ENCODE data around the gene TMC1.

The TMC1 gene

GRCh38 chr9:72635197-72635596 lies 113.8 kb downstream of the TMC1 start:
- Mint-ChIP-seq H3K9me3 (peaks cover 0 to 6% of the 10 kb centered on the region in 2 donors), H3K36me3 (no peaks in the 10 kb centered on the region), H3K4me3 (no peak overlapping the region), H3K27me3 (peaks cover 0 to 6% of the 10 kb centered on the region in 2 donors), H3K4me1 (peaks cover 0 to 2% of the 10 kb centered on the region in 2 donors), H3K27ac (no peak overlapping the region)
- DNase-seq (peak; percentile 5), ATAC-seq (replicated peaks) (peak; percentile 70 to 86)

DNA sequence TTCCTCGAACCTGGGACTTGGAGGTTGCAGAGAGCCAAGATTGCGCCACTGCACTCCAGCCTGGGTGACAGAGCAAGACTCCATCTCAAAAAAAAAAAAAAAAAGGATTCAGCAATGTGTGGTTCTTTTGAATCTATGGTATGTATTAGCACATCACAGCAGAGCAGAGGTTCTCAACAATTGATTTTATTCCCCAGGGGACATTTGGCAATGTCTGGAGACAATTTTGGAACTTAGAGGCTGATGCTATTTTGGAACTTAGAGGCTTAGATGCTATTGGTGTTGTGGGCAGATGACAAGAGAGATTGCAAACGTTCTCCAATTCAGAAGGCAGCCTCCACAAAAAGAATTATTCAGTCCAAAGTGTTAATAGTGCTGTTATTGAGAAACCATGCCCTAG lies 115.2 kb downstream of the TMC1 start:
- Mint-ChIP-seq H3K27me3 (peaks cover 0 to 6% of the 10 kb centered on the region in 2 donors), H3K4me3 (no peak overlapping the region), H3K36me3 (no peaks in the 10 kb centered on the region), H3K27ac (no peak overlapping the region), H3K4me1 (peaks cover 0 to 2% of the 10 kb centered on the region in 2 donors), H3K9me3 (peaks cover 0 to 6% of the 10 kb centered on the region in 2 donors)
- DNase-seq (no peak), ATAC-seq (replicated peaks) (no peak)

GRCh38 chr9:72643651-72644050 lies 122.2 kb downstream of the TMC1 start:
- Mint-ChIP-seq H3K27ac (no peak overlapping the region), H3K9me3 (no peaks in the 10 kb centered on the region), H3K4me3 (no peak overlapping the region), H3K36me3 (no peaks in the 10 kb centered on the region), H3K27me3 (peaks cover 0 to 6% of the 10 kb centered on the region in 2 donors), H3K4me1 (peaks cover 4 to 12% of the 10 kb centered on the region in 2 donors)
- ATAC-seq (replicated peaks) (no peak), DNase-seq (no peak)

DNA sequence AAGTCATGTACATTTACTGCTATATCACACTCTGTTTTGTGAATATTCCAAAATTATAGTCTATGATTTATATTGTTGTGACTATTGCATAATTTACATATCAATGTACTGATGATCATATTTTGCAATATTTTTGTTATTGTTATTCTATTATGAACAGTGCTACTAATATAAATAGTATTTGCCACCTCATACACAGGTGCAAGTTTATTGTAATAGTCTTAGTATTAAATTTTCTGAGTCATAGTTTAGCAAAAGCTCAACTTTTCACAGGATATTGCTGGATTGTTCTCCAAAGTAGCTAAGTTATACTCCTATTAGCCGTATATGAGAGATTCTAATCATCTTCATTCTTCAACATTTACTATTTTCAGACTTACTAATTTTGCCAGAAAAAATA lies 124.7 kb downstream of the TMC1 start:
- H3K4me3 Mint-ChIP-seq: no peak overlapping the region
- peaks cover 10 to 21% of the 10 kb centered on the region in 2 donors for H3K4me1 Mint-ChIP-seq
- H3K9me3 Mint-ChIP-seq: no peaks in the 10 kb centered on the region
- no peak overlapping the region for H3K27ac Mint-ChIP-seq
- no peak for ATAC-seq (replicated peaks)
- H3K36me3 Mint-ChIP-seq: no peaks in the 10 kb centered on the region
- H3K27me3 Mint-ChIP-seq: peaks cover 0 to 6% of the 10 kb centered on the region in 2 donors
- DNase-seq: no peak

DNA sequence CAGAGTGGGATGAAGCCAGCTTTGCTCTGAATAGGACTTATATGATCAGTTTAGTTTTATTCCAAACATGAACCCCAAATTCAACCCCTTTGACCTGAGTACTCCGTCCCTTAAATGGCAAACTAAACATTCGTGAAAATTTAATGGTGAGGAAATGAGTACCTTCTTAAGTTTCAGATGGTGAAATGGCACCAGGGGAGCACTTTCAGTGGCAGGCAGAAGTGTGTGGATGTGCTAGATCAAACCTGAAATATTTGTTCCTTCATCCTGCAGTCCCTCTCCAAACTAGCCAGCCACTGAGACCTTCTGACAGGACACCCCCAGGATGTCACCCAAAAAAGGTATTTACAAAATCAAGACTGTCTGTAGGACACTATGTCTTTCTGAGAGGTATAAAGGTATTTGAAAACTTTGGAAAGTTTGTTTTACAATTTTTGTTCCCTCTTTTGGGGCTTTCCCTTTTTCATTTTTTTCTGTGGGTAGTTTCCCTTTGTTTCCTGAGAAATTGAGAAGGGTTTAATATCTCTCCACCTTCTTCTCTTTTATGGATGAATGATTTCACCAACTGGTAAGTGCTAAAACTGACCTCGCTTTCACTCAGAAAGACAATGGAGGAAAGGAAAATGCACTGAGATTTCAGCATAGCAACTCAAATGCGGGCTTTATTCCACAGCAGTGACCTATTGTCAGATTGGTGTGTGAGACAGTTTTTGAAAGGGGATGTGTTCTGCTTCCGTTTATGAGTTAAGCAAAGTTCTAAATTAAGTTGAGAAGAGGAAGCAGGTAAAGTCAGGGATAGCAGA lies 127.1 kb downstream of the TMC1 start:
- DNase-seq (no peak), ATAC-seq (replicated peaks) (peak; percentile 78 to 79)
- H3K27ac Mint-ChIP-seq: peak overlapping the region; percentile 32
- no peaks in the 10 kb centered on the region for H3K9me3 Mint-ChIP-seq
- no peaks in the 10 kb centered on the region for H3K36me3 Mint-ChIP-seq
- H3K27me3 Mint-ChIP-seq: peaks cover 0 to 13% of the 10 kb centered on the region in 2 donors
- H3K4me1 Mint-ChIP-seq: peaks cover 10 to 21% of the 10 kb centered on the region in 2 donors
- H3K4me3 Mint-ChIP-seq: peak overlapping the region; percentile 0 to 41

DNA sequence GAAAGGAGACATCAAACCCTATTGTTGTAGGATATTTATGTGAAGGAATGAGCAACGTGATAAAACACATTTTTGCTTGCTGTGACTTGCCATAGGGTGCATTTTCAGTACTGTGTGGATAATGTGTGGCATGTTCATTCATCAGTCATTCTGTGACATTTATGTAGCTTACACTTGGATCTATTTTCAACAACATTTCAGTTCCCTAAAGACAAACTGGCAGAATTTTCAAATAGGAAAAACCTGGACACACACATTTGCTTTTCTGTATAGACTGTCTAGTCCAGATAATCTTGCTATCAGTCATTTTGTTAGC lies 127.7 kb downstream of the TMC1 start:
- ATAC-seq (replicated peaks) (peak; percentile 43 to 47), DNase-seq (no peak)
- H3K9me3 Mint-ChIP-seq: no peaks in the 10 kb centered on the region
- peak overlapping the region; percentile 0 to 41 for H3K4me3 Mint-ChIP-seq
- H3K27ac Mint-ChIP-seq: no peak overlapping the region
- peaks cover 0 to 13% of the 10 kb centered on the region in 2 donors for H3K27me3 Mint-ChIP-seq
- H3K36me3 Mint-ChIP-seq: no peaks in the 10 kb centered on the region
- peaks cover 10 to 21% of the 10 kb centered on the region in 2 donors for H3K4me1 Mint-ChIP-seq

DNA sequence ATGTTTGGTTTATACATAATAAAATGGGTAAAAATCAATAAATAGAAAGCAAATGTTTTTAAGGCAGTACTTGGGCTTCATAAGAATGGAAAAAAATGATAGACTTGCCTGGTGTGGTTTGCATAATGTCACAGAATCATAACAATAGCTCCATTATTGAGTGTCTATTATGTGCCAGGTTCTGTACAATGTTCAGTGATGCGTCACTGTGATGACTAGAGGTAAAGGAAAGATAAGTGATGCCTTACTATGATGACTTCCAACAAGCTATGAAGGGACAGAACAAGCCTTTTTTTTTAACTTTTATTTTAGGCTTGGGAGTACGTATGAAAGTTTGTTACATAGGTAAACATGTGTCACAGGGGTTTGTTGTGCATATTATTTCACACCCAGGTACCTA lies 128.8 kb downstream of the TMC1 start:
- DNase-seq (no peak), ATAC-seq (replicated peaks) (no peak)
- H3K4me3 Mint-ChIP-seq: no peak overlapping the region
- peaks cover 10 to 21% of the 10 kb centered on the region in 2 donors for H3K4me1 Mint-ChIP-seq
- no peaks in the 10 kb centered on the region for H3K36me3 Mint-ChIP-seq
- H3K9me3 Mint-ChIP-seq: peaks cover 0 to 2% of the 10 kb centered on the region in 2 donors
- H3K27ac Mint-ChIP-seq: no peak overlapping the region
- H3K27me3 Mint-ChIP-seq: peaks cover 0 to 13% of the 10 kb centered on the region in 2 donors

DNA sequence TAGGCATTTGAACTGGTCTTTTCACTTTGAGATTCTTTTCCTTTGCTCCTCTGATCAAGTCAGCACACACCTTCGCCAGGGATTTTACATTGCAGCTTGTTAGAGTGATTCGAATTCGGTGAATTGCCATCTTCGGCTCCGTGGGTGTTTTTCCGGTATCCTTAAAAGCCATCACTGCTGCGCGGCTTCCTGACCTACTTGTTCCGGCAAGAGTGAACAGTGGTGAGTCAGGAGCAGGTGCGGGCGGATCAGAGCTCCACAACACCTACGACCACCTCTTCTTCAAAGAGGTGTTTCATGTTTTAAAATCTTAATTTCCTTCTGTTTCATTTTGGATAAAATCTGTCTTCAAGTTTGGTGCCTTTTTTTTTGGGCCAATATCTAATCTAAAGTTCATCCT lies 134.6 kb downstream of the TMC1 start:
- peaks cover 11 to 18% of the 10 kb centered on the region in 2 donors for H3K27me3 Mint-ChIP-seq
- no peak overlapping the region for H3K27ac Mint-ChIP-seq
- ATAC-seq (replicated peaks): no peak
- H3K36me3 Mint-ChIP-seq: no peaks in the 10 kb centered on the region
- H3K4me1 Mint-ChIP-seq: no peaks in the 10 kb centered on the region
- no peak for DNase-seq
- H3K9me3 Mint-ChIP-seq: peaks cover 0 to 4% of the 10 kb centered on the region in 2 donors
- no peak overlapping the region for H3K4me3 Mint-ChIP-seq

DNA sequence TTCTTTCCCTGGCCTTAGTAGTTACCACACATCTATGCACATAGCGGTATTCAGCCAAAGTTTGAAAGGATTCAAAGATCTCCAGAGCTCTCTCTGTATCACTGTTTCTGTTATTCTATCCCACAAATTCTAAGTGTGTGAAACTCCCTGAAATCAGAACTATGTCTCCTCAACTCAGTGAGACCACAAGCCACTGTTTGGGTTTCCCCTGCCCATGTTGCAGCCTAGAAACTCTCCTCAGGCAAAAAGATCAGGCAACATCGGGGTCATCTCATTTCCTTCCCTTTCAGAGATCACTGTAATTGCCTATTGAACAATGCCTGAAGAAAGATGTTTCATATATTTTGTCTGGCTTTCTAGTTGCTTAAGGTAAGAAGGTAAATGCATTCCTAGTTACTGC lies 135.6 kb downstream of the TMC1 start:
- H3K36me3 Mint-ChIP-seq: no peaks in the 10 kb centered on the region
- no peak overlapping the region for H3K4me3 Mint-ChIP-seq
- ATAC-seq (replicated peaks) (no peak), DNase-seq (no peak)
- no peaks in the 10 kb centered on the region for H3K4me1 Mint-ChIP-seq
- peaks cover 0 to 4% of the 10 kb centered on the region in 2 donors for H3K9me3 Mint-ChIP-seq
- peaks cover 9 to 11% of the 10 kb centered on the region in 2 donors for H3K27me3 Mint-ChIP-seq
- H3K27ac Mint-ChIP-seq: no peak overlapping the region

DNA sequence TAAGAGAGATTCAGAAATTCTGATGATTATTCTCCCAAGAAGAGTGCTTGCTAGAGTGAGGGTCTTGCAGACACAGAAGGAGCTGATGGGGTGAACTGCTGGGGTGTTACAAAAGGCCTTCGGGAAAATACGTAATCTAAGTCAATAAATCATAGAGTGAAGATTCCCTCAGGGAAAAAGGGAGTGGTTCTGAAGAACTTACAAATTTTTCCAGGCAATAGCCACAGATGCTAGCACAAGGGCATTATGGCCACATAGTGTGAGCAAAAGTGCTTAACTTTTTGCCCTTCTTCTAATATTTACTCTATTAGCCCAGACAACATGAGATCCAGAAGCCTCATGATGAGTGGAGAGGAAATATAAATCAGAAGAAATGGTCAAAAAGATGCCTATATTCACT lies 137.3 kb downstream of the TMC1 start:
- H3K9me3 Mint-ChIP-seq: peaks cover 0 to 4% of the 10 kb centered on the region in 2 donors

GRCh38 chr9:72661401-72662135 lies 140.2 kb downstream of the TMC1 start:
- peaks cover 8 to 11% of the 10 kb centered on the region in 2 donors for H3K27me3 Mint-ChIP-seq
- H3K9me3 Mint-ChIP-seq: peaks cover 2 to 4% of the 10 kb centered on the region in 2 donors
- H3K36me3 Mint-ChIP-seq: no peaks in the 10 kb centered on the region
- no peak overlapping the region for H3K27ac Mint-ChIP-seq
- DNase-seq: no peak
- no peak for ATAC-seq (replicated peaks)
- H3K4me1 Mint-ChIP-seq: no peaks in the 10 kb centered on the region
- H3K4me3 Mint-ChIP-seq: no peak overlapping the region

More for the DNA sequence above, 137.3 kb downstream of the TMC1 start:
- no peak for DNase-seq
- Mint-ChIP-seq H3K27me3 (peaks cover 5 to 11% of the 10 kb centered on the region in 2 donors), H3K4me3 (no peak overlapping the region), H3K36me3 (no peaks in the 10 kb centered on the region), H3K27ac (no peak overlapping the region), H3K4me1 (no peaks in the 10 kb centered on the region)
- no peak for ATAC-seq (replicated peaks)

- Mint-ChIP-seq H3K4me3 (no peak overlapping the region), H3K27me3 (peaks cover 8 to 10% of the 10 kb centered on the region in 2 donors), H3K27ac (no peak overlapping the region), H3K9me3 (peaks cover 2 to 4% of the 10 kb centered on the region in 2 donors), H3K4me1 (no peaks in the 10 kb centered on the region), H3K36me3 (no peaks in the 10 kb centered on the region)
- DNase-seq: no peak
- no peak for ATAC-seq (replicated peaks)
These were observed 144.0 kb downstream of the TMC1 start for GRCh38 chr9:72665421-72665820.

- Mint-ChIP-seq H3K9me3 (peaks cover 2 to 4% of the 10 kb centered on the region in 2 donors), H3K27me3 (peaks cover 8 to 10% of the 10 kb centered on the region in 2 donors), H3K27ac (peak overlapping the region; percentile 11), H3K36me3 (no peaks in the 10 kb centered on the region), H3K4me1 (no peaks in the 10 kb centered on the region), H3K4me3 (no peak overlapping the region)
- DNase-seq (no peak), ATAC-seq (replicated peaks) (no peak)
These were observed 145.8 kb downstream of the TMC1 start for GRCh38 chr9:72667181-72667580.

GRCh38 chr9:72674961-72675360 lies 153.6 kb downstream of the TMC1 start:
- no peaks in the 10 kb centered on the region for H3K36me3 Mint-ChIP-seq
- ATAC-seq (replicated peaks) (no peak), DNase-seq (no peak)
- no peaks in the 10 kb centered on the region for H3K9me3 Mint-ChIP-seq
- H3K4me3 Mint-ChIP-seq: no peak overlapping the region
- H3K27ac Mint-ChIP-seq: no peak overlapping the region
- H3K27me3 Mint-ChIP-seq: no peaks in the 10 kb centered on the region
- no peaks in the 10 kb centered on the region for H3K4me1 Mint-ChIP-seq

GRCh38 chr9:72675586-72675985 lies 154.2 kb downstream of the TMC1 start:
- Mint-ChIP-seq H3K9me3 (no peaks in the 10 kb centered on the region), H3K27ac (no peak overlapping the region), H3K4me3 (no peak overlapping the region), H3K4me1 (no peaks in the 10 kb centered on the region), H3K27me3 (peaks cover 0 to 2% of the 10 kb centered on the region in 2 donors), H3K36me3 (no peaks in the 10 kb centered on the region)
- no peak for ATAC-seq (replicated peaks)
- DNase-seq: no peak

Measured in stimulated activated naive B cell treated with anti-CD40 and anti-IgM and Interleukin-4, amounts not matched to agents 10 μg/mL and 1 μg/mL and 100 μg/mL, for 72 hours (primary cell).